ENCODE data around the gene UBL7. TPM values are rescaled to one million over a fixed set of nuclear protein-coding genes. Genes with fewer than 3 reads are reported as not detected.

UBL7 gene
- polyA plus RNA-seq, 3 donors: 43.4 to 103 (median 95.1) TPM

DNA sequence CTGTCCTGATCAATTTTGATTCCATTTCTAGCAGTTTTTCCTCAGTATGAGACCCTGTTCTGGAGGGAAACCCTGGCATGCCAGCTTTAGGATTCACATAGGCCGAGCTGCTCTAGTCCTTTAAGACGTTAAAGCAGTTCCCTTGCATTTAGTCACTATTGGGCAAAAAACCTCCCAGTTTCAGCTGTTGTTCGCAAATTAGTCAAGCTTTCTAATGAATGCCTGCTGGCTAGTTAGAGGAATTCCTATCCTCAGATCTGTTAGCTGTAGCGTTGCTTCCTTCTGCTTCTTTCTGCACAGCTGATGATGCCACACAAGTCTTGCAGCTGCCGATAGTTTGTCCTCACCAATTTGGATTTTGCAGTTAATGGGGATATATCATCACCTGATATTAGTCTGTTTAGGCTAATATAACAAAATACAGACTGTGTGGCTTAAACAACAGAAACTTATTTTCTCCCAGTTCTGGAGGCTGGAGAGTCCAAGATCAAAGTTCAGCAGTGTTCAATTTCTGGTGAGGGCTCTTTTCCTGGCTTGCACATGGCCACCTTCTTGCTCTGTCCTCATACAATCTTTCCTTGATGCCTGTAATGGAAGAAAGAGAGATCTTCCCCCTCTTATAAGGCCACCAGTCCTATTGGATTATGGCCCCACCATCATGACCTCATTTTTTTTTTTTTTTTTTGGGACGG lies 7.5 kb upstream of the UBL7 start:
- TF ChIP-seq, protein P1, sequence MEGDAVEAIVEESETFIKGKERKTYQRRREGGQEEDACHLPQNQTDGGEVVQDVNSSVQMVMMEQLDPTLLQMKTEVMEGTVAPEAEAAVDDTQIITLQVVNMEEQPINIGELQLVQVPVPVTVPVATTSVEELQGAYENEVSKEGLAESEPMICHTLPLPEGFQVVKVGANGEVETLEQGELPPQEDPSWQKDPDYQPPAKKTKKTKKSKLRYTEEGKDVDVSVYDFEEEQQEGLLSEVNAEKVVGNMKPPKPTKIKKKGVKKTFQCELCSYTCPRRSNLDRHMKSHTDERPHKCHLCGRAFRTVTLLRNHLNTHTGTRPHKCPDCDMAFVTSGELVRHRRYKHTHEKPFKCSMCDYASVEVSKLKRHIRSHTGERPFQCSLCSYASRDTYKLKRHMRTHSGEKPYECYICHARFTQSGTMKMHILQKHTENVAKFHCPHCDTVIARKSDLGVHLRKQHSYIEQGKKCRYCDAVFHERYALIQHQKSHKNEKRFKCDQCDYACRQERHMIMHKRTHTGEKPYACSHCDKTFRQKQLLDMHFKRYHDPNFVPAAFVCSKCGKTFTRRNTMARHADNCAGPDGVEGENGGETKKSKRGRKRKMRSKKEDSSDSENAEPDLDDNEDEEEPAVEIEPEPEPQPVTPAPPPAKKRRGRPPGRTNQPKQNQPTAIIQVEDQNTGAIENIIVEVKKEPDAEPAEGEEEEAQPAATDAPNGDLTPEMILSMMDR (IDR thresholded peaks at IDR 0.05): no peak
- no peak for DNase-seq
- no peak overlapping the region for H2AFZ ChIP-seq (ENCODE audit: insufficient read depth, low read depth, low read length, poor library complexity, severe bottlenecking)
- intact Hi-C loops (cut with micrococcal nuclease): loop anchor here in 1 of 2 donors (10.0 kb wide), 1 partner anchor 146 kb away; the partner anchor contains the start of gene CLK3
- H3K27me3 ChIP-seq (ENCODE audit: control insufficient read depth in 2 of 2, insufficient read depth in 2 of 2, low read length in 2 of 2): no peaks in the 10 kb centered on the region
- H3K9me3 ChIP-seq (replicated peaks in 1 of 2; ENCODE audit: control insufficient read depth in 1 of 2, insufficient read depth in 1 of 2, low read length in 2 of 2): no peaks in the 10 kb centered on the region
- peaks cover 0 to 1% (median 0%) of the 10 kb centered on the region in 3 donors for H3K27me3 Mint-ChIP-seq (ENCODE audit: low read depth in 3 of 3)
- no peak overlapping the region for H3K4me3 Mint-ChIP-seq
- H3K27ac ChIP-seq (ENCODE audit: low read depth in 1 of 2, low read length in 2 of 2): no peak overlapping the region
- H4K20me1 ChIP-seq (ENCODE audit: insufficient read depth, low read length): no peaks in the 10 kb centered on the region
- H3K9ac ChIP-seq (ENCODE audit: insufficient read depth, low read length, poor library complexity, severe bottlenecking): no peak overlapping the region
- no peak overlapping the region for H3K4me3 ChIP-seq (replicated peaks in 1 of 3; ENCODE audit: low read depth in 2 of 3, low read length in 3 of 3)
- peaks cover 0 to 10% (median 4%) of the 10 kb centered on the region in 7 donors for H3K9me3 Mint-ChIP-seq
- H3K27ac Mint-ChIP-seq: no peak overlapping the region
- no peak overlapping the region for H3K4me2 ChIP-seq (replicated peaks; ENCODE audit: extremely low read depth, low read length, poor library complexity, severe bottlenecking)
- peaks cover 2 to 10% of the 10 kb centered on the region in 2 donors for H3K36me3 ChIP-seq (replicated peaks in 1 of 2; ENCODE audit: control insufficient read depth in 1 of 2, insufficient read depth in 2 of 2, low read length in 2 of 2)
- 87% methylated on average over 4 of the region's 6 CpGs for WGBS (ENCODE audit: insufficient coverage)
- peaks cover 34% of the 10 kb centered on the region for H3K4me1 Mint-ChIP-seq
- H3K4me1 ChIP-seq (ENCODE audit: control insufficient read depth in 1 of 2, insufficient read depth in 2 of 2, low read length in 2 of 2): peaks cover 11 to 14% of the 10 kb centered on the region in 2 donors
- no peaks in the 10 kb centered on the region for H3K79me2 ChIP-seq (ENCODE audit: insufficient read depth, low read length)
- peaks cover 18 to 48% of the 10 kb centered on the region in 2 donors for H3K36me3 Mint-ChIP-seq

DNA sequence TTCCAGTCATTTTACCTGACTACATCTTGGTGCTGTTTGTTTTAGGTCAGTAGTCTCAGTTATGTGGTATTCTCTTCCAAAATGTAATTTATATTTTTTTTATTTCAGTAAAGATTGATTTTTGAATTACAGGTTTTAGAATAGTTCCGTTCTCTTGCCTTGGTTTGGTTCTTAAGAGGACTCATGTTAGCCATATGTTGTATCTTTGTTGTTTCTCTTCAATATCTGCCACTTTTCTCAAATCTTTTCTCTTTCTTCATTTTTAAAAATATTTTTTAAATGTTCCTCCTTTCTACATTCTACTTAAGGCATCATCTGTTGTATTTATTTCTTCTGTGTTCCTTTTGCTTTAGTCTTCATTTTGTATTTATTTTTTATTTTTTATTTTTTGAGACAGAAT lies 5.6 kb upstream of the UBL7 start:
- no CpG with 5 or more reads among the region's 1 CpG for WGBS (ENCODE audit: insufficient coverage)
- Mint-ChIP-seq H3K27me3 (ENCODE audit: low read depth in 3 of 3) (peaks cover 0 to 1% (median 0%) of the 10 kb centered on the region in 3 donors), H3K9me3 (peaks cover 0 to 10% (median 4%) of the 10 kb centered on the region in 7 donors), H3K4me1 (peaks cover 46% of the 10 kb centered on the region), H3K36me3 (peaks cover 13 to 41% of the 10 kb centered on the region in 2 donors), H3K27ac (no peak overlapping the region), H3K4me3 (no peak overlapping the region)
- Histone ChIP-seq H3K27ac (ENCODE audit: low read depth in 1 of 2, low read length in 2 of 2) (no peak overlapping the region), H3K4me2 (replicated peaks; ENCODE audit: extremely low read depth, low read length, poor library complexity, severe bottlenecking) (no peak overlapping the region), H3K4me1 (ENCODE audit: control insufficient read depth in 1 of 2, insufficient read depth in 2 of 2, low read length in 2 of 2) (peaks cover 18 to 21% of the 10 kb centered on the region in 2 donors), H4K20me1 (ENCODE audit: insufficient read depth, low read length) (no peaks in the 10 kb centered on the region), H3K27me3 (ENCODE audit: control insufficient read depth in 2 of 2, insufficient read depth in 2 of 2, low read length in 2 of 2) (no peaks in the 10 kb centered on the region), H3K9ac (ENCODE audit: insufficient read depth, low read length, poor library complexity, severe bottlenecking) (no peak overlapping the region), H3K79me2 (ENCODE audit: insufficient read depth, low read length) (peaks cover 17% of the 10 kb centered on the region), H3K36me3 (replicated peaks in 1 of 2; ENCODE audit: control insufficient read depth in 1 of 2, insufficient read depth in 2 of 2, low read length in 2 of 2) (peaks cover 0 to 10% of the 10 kb centered on the region in 2 donors), H3K4me3 (replicated peaks in 1 of 3; ENCODE audit: low read depth in 2 of 3, low read length in 3 of 3) (no peak overlapping the region), H2AFZ (ENCODE audit: insufficient read depth, low read depth, low read length, poor library complexity, severe bottlenecking) (no peak overlapping the region), H3K9me3 (replicated peaks in 1 of 2; ENCODE audit: control insufficient read depth in 1 of 2, insufficient read depth in 1 of 2, low read length in 2 of 2) (no peaks in the 10 kb centered on the region)
- intact Hi-C loops (cut with micrococcal nuclease): loop anchor here in 1 of 2 donors (10.0 kb wide), 1 partner anchor 148 kb away; the partner anchor contains the start of gene CLK3
- no peak for DNase-seq
- TF ChIP-seq, protein P1 (IDR thresholded peaks at IDR 0.05): no peak
